Endometrium (tissue), 2 donors: ENCODE measurements around the gene TSEN2.
"Not testable (repeated sequence)": the region's sequence is repeated elsewhere in the genome, so short reads cannot be mapped to it uniquely, and the experiment has no call there.

Experiments used
- FAIRE-seq: peaks from 2 replicates; lab custom pipeline; 2012; peaks lifted over from hg19 to GRCh38; lab: Jason Lieb, UNC
- donor health status: control.
- donor health status: control.

TSEN2 gene

GRCh38 chr3:12452361-12453330 lies 31.6 kb upstream of the TSEN2 start:
- no peak for FAIRE-seq

- no peak for FAIRE-seq
Measured at GRCh38 chr3:12454076-12454815, 30.0 kb upstream of the TSEN2 start.

- no peak for FAIRE-seq
Measured at GRCh38 chr3:12454816-12455121, 29.5 kb upstream of the TSEN2 start.

GRCh38 chr3:12455740-12456139 lies 28.5 kb upstream of the TSEN2 start:
- FAIRE-seq: no peak

- no peak for FAIRE-seq
Measured at GRCh38 chr3:12456441-12456840, 27.8 kb upstream of the TSEN2 start.

GRCh38 chr3:12457380-12457779 lies 26.9 kb upstream of the TSEN2 start:
- FAIRE-seq: not testable (repeated sequence)

GRCh38 chr3:12458901-12459300 lies 25.4 kb upstream of the TSEN2 start:
- FAIRE-seq: no peak

GRCh38 chr3:12460127-12460526 lies 24.2 kb upstream of the TSEN2 start:
- no peak for FAIRE-seq

GRCh38 chr3:12461097-12461649 lies 23.1 kb upstream of the TSEN2 start:
- FAIRE-seq: no peak

GRCh38 chr3:12462159-12462947 lies 21.9 kb upstream of the TSEN2 start:
- FAIRE-seq: no peak

GRCh38 chr3:12463686-12464085 lies 20.6 kb upstream of the TSEN2 start:
- no peak for FAIRE-seq

- FAIRE-seq: no peak
Measured at GRCh38 chr3:12464181-12464580, 20.1 kb upstream of the TSEN2 start.

- no peak for FAIRE-seq
Measured at GRCh38 chr3:12465151-12465835, 19.0 kb upstream of the TSEN2 start.

GRCh38 chr3:12465836-12466225 lies 18.4 kb upstream of the TSEN2 start:
- no peak for FAIRE-seq

- no peak for FAIRE-seq
Measured at GRCh38 chr3:12467746-12468145, 16.5 kb upstream of the TSEN2 start.

GRCh38 chr3:12468276-12468675 lies 16.0 kb upstream of the TSEN2 start:
- no peak for FAIRE-seq

- no peak for FAIRE-seq
Measured at GRCh38 chr3:12468757-12469156, 15.5 kb upstream of the TSEN2 start.

- not testable (repeated sequence) for FAIRE-seq
Measured at GRCh38 chr3:12469222-12469621, 15.1 kb upstream of the TSEN2 start.

- FAIRE-seq: no peak
Measured at GRCh38 chr3:12470111-12470510, 14.2 kb upstream of the TSEN2 start.

GRCh38 chr3:12470680-12471079 lies 13.6 kb upstream of the TSEN2 start:
- no peak for FAIRE-seq

GRCh38 chr3:12471241-12471640 lies 13.0 kb upstream of the TSEN2 start:
- no peak for FAIRE-seq
